Neutrophil (primary cell): Measurements from ENCODE around the gene AFTPH.

Experiments
- H3K27ac ChIP-seq: fragments of 200-600 bp; sonication (generic); 2 replicates; pipeline ENCODE4 v1.5.1; 2016; ENCODE audit warnings: mild to moderate bottlenecking, moderate library complexity
- H3K27me3 ChIP-seq: fragments of 200-600 bp; sonication (generic); 2 replicates; pipeline ENCODE4 v1.6.0; 2016; ENCODE audit warnings: mild to moderate bottlenecking
- H3K36me3 ChIP-seq: fragments of 200-600 bp; sonication (generic); 2 replicates; pipeline ENCODE4 v1.5.1; 2017
- H3K4me1 ChIP-seq, 2 experiments: fragments of 200-600 bp in 1 of 2; sonication (generic) in 1 of 2; 1 replicate in 1 of 2; 2 replicates in 1 of 2; pipeline versions ENCODE4 v1.5.1 to v1.6.1; 2013 to 2016; ENCODE audit warnings: low read depth in 1 of 2, low read length in 1 of 2, mild to moderate bottlenecking in 1 of 2, moderate library complexity in 1 of 2; ENCODE audit not compliant: control insufficient read depth in 1 of 2, insufficient read depth in 1 of 2
- H3K4me3 ChIP-seq, 2 experiments: fragments of 200-600 bp in 1 of 2; sonication (generic) in 1 of 2; 1 replicate in 1 of 2; 2 replicates in 1 of 2; pipeline ENCODE4 v1.5.1; 2013 to 2016; ENCODE audit warnings: low read depth in 1 of 2, low read length in 1 of 2, mild to moderate bottlenecking in 1 of 2, moderate library complexity in 1 of 2
- H3K9me3 ChIP-seq: fragments of 200-600 bp; sonication (generic); 2 replicates; pipeline ENCODE4 v1.5.1; 2016
- CTCF ChIP-seq: fragments of 200-600 bp; sonication (generic); IDR thresholded peaks from 2 replicates; pipeline ENCODE4 v1.5.1; 2016; ENCODE audit warnings: antibody characterized with exemption

AFTPH gene

DNA sequence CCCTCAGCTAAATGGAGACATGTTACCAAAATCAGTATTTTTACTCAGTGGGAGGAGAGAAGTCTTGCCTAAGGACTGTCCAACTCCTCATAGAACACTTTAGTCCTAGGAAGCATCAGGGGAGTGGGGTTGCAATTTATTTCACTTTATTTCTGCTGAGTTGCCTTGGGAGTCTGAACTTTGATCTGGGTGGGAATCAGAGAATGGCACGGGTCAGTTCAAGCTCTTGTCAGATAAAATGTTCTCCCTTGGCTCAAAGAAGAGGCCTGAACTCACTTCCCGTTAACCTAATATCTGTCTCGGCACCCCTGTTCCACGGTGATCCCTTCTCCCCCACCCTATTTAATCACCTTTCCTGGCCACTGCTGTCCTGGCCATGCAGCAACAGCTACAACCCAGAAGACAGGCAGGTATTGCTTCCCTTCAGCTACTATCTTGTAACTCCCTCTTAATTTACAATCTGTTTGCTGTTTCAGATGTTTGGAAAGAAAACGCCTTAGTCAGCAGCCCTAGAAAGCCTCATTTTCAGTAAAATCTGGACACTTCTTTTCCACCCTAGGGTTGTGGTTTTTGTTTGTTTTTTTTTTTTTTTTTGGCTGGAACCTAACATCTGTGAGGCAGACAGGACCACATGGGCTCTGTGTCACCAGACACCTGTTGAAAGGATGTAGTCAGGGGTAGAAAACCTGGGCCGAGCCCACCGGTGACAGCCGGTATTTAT is 77.1 kb downstream of the AFTPH start:
- no peak overlapping the region for H3K27ac ChIP-seq
- no peaks in the 10 kb centered on the region for H3K27me3 ChIP-seq
- no peak for TF ChIP-seq CTCF
- H3K36me3 ChIP-seq = no peaks in the 10 kb centered on the region
- no peak overlapping the region for H3K4me3 ChIP-seq
- no peaks in the 10 kb centered on the region for H3K4me1 ChIP-seq
- no peaks in the 10 kb centered on the region for H3K9me3 ChIP-seq

DNA sequence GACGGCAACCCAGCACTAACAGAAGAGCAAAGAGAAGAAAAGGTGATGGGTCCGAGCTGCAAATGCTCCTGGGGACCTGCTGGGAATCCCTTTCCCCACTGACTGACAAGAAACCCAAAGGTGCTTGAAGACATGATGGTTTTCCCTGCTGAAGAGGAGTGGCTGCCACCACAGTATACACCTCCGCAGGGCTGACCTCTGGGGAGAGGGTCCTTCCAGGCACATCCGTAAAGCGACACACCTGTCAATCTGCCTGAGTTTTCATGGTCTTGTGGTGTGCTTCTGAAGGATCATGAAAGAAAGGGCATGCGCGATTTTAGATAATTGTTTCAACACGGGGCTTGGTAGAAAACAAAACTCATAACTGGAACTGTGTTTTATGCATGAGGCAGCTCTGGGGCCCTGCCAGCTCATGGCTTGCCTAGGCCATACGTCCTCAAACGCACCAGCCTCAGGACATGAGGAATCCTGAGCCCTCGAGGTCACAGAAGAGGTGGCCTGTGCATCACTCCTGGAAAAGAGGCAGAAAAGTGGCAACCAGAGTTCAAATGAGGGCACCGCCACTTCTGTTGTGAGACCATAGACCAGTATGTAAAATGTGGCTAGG is 77.8 kb downstream of the AFTPH start:
- no peaks in the 10 kb centered on the region for H3K36me3 ChIP-seq
- H3K27me3 ChIP-seq = no peaks in the 10 kb centered on the region
- H3K4me1 ChIP-seq = peaks cover 5 to 7% of the 10 kb centered on the region in 2 experiments
- no peak for TF ChIP-seq CTCF
- H3K27ac ChIP-seq = no peak overlapping the region
- no peaks in the 10 kb centered on the region for H3K9me3 ChIP-seq
- H3K4me3 ChIP-seq = no peak overlapping the region

DNA sequence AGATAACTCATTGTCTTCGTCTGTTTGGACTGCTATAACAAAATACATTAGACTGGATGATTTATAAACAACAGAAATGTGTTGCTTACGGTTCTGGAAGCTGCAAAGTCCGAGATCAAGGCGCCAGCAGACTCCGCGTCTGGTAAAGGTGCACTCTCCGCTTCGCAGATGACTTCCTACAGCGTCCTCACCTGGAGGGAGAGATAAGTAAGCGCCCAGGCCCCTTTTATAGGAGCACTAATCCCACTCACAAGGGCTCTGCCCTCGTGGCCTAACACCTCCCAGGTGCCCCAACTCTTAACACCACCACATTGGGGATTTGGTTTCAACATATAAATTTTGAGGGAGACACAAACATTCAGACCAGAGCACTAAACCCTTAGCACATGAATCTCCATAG is 78.3 kb downstream of the AFTPH start:
- no peak overlapping the region for H3K4me3 ChIP-seq
- TF ChIP-seq CTCF = no peak
- H3K36me3 ChIP-seq = no peaks in the 10 kb centered on the region
- H3K27me3 ChIP-seq = no peaks in the 10 kb centered on the region
- no peaks in the 10 kb centered on the region for H3K9me3 ChIP-seq
- H3K27ac ChIP-seq = no peak overlapping the region
- peaks cover 10 to 12% of the 10 kb centered on the region in 2 experiments for H3K4me1 ChIP-seq

DNA sequence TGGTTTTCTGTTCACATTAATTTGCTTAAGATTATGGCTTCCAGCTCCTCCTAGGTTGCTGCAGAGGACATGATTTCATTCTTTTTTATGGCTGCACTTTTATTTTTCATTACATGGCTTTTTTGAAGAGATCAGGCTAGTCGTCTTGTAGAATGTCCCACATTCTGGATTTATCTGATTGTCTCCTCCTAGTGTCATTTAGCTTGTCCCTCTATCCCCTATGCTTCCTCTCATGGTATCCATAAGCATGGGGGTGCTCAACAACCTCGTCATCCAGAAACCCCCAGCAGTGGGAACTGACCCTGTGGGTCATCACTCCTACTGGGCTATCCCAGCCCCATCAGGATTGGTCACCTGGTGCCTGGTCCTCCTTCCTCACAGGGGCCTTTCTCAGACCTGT is 80.0 kb downstream of the AFTPH start:
- Histone ChIP-seq H3K27me3 (no peaks in the 10 kb centered on the region), H3K4me3 (no peak overlapping the region), H3K4me1 (peaks cover 27 to 28% of the 10 kb centered on the region in 2 experiments), H3K36me3 (no peaks in the 10 kb centered on the region), H3K27ac (no peak overlapping the region), H3K9me3 (no peaks in the 10 kb centered on the region)
- TF ChIP-seq CTCF = no peak

DNA sequence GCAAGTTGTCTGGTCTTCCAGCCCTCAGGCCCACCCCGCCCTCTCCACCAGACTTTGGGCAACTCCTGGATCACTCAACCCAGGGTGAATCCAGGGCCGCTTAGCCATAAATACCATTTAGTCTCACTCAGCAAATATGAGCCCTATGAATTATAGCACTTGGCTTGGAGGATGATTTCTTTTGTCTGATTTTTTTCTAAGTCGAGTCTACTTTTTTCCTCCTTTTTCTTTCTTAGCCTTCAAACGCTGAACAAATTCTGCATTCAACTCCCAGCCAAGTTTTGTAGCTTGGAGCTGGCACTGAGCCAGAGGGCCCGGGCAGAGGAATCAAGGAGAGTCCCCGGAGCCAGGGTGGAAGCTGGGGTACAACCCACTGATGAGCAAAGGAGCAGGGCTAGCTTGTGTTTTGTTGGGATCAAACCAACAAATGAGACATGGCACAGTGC is 80.9 kb downstream of the AFTPH start:
- Histone ChIP-seq H3K4me1 (peaks cover 33 to 34% of the 10 kb centered on the region in 2 experiments), H3K27me3 (no peaks in the 10 kb centered on the region), H3K9me3 (no peaks in the 10 kb centered on the region), H3K4me3 (no peak overlapping the region), H3K36me3 (no peaks in the 10 kb centered on the region), H3K27ac (no peak overlapping the region)
- no peak for TF ChIP-seq CTCF
